LNCAP (cell line): ENCODE results near the gene GPSM1.

Experiments used
- TF ChIP-seq, protein P1 (sequence below): fragments of 450-650 bp; IDR thresholded peaks from 2 replicates; pipeline ENCODE4 v1.5.1; 2017; ENCODE audit warnings: mild to moderate bottlenecking

Gene GPSM1

GRCh38 chr9:136392538-136393449, 65.5 kb downstream of the GPSM1 start:
- TF ChIP-seq, protein P1, sequence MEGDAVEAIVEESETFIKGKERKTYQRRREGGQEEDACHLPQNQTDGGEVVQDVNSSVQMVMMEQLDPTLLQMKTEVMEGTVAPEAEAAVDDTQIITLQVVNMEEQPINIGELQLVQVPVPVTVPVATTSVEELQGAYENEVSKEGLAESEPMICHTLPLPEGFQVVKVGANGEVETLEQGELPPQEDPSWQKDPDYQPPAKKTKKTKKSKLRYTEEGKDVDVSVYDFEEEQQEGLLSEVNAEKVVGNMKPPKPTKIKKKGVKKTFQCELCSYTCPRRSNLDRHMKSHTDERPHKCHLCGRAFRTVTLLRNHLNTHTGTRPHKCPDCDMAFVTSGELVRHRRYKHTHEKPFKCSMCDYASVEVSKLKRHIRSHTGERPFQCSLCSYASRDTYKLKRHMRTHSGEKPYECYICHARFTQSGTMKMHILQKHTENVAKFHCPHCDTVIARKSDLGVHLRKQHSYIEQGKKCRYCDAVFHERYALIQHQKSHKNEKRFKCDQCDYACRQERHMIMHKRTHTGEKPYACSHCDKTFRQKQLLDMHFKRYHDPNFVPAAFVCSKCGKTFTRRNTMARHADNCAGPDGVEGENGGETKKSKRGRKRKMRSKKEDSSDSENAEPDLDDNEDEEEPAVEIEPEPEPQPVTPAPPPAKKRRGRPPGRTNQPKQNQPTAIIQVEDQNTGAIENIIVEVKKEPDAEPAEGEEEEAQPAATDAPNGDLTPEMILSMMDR: no peak

- TF ChIP-seq, protein P1: no peak
Observed at GRCh38 chr9:136393531-136393930, 66.2 kb downstream of the GPSM1 start.

GRCh38 chr9:136394312-136395019, 67.1 kb downstream of the GPSM1 start:
- TF ChIP-seq, protein P1: no peak

- TF ChIP-seq, protein P1: no peak
Observed at GRCh38 chr9:136395020-136395340, 67.6 kb downstream of the GPSM1 start.

GRCh38 chr9:136395345-136396218, 68.2 kb downstream of the GPSM1 start:
- TF ChIP-seq, protein P1: no peak

- TF ChIP-seq, protein P1: no peak
Observed at GRCh38 chr9:136396219-136396515, 68.8 kb downstream of the GPSM1 start.

GRCh38 chr9:136397643-136398042, 70.3 kb downstream of the GPSM1 start:
- TF ChIP-seq, protein P1: no peak
